ENCODE data around the gene SKIL. TPM values are rescaled to one million over a fixed set of nuclear protein-coding genes. Genes with fewer than 3 reads are reported as not detected.

The SKIL gene
- total and polyA plus RNA-seq, 7 donors: 7.3 to 46.6 (median 30.1) TPM

- no peak for TF ChIP-seq CTCF (IDR thresholded peaks at IDR 0.05)
- H3K27me3 ChIP-seq (ENCODE audit: insufficient read depth in 3 of 3, low read length in 2 of 3): no peaks in the 10 kb centered on the region
- DNase-seq: peak in 1 of 2 donors; percentile 42
- no peak for ATAC-seq
- H3K4me3 ChIP-seq: peak overlapping the region; percentile 82
- H3K36me3 ChIP-seq (ENCODE audit: insufficient read depth in 1 of 2, low read depth in 1 of 2): peaks cover 0 to 12% of the 10 kb centered on the region in 2 donors
- 9 to 19% (median 11%) methylated on average over 22 of the region's 22 CpGs for WGBS, 3 donors
- H3K27ac ChIP-seq: peak overlapping the region; percentile 93
- H3K4me1 ChIP-seq: peaks cover 18% of the 10 kb centered on the region
- intact Hi-C loops (cut with DNase I): loop anchor here (5.0 to 10.0 kb wide), 4 partner anchors 39 to 591 kb away; partner anchors contain the start of genes PRKCI (in 2 of the 2), ACTRT3 (in 1 of the 2) and TERC (in 1 of the 2)
- no peaks in the 10 kb centered on the region for H3K9me3 ChIP-seq
Observed at GRCh38 chr3:170355738-170356595, 1.5 kb upstream of the SKIL start.

DNA sequence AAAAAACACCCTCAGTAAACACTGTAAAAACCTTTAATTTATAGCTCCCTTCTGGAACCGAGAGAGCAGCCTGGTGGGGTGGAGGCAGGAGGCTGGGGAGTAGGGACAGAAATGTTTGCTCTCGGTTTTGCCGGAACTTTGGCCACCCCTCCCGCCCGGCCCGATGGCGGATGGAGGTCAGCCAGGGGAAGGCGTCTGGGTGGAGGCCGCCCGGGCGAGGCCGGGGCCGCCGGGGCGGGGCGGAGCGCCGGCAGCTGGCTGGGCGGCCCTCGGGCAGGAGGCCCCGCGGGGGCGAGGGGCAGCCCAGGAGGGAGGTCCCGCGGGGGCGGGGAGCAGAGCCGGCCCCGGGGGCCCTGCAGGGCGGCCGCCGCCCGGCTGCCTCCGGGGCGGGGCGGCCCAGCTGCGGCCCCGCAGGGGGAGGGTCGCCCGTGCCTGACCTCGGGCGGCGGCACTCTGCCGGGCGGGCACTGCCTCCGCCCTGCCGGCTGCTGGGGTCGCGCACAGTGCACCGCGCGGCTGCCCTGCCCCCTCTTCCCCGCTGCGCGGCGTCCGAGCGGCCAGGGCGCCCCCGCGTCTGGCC lies 829 bp upstream of the SKIL start:
- peak overlapping the region; percentile 82 for H3K4me3 ChIP-seq
- H3K4me1 ChIP-seq: peaks cover 25% of the 10 kb centered on the region
- WGBS, 3 donors: 0 to 1% (median 1%) methylated on average over 18 to 59 of the region's 60 CpGs
- peak overlapping the region; percentile 93 for H3K27ac ChIP-seq
- peak in 3 of 4 donors; percentile 51 to 76 (median 62) for ATAC-seq
- no peaks in the 10 kb centered on the region for H3K9me3 ChIP-seq
- H3K36me3 ChIP-seq (ENCODE audit: insufficient read depth in 1 of 2, low read depth in 1 of 2): peaks cover 0 to 12% of the 10 kb centered on the region in 2 donors
- TF ChIP-seq CTCF (IDR thresholded peaks at IDR 0.05): no peak
- DNase-seq: peak; percentile 89 to 92
- H3K27me3 ChIP-seq (ENCODE audit: insufficient read depth in 3 of 3, low read length in 2 of 3): no peaks in the 10 kb centered on the region
- intact Hi-C loops (cut with DNase I): loop anchor here (5.0 to 10.0 kb wide), 4 partner anchors 39 to 592 kb away; partner anchors contain the start of genes PRKCI (in 2 of the 2), ACTRT3 (in 1 of the 2) and TERC (in 1 of the 2)

- intact Hi-C loops (cut with DNase I): loop anchor here (5.0 to 10.0 kb wide), 4 partner anchors 41 to 594 kb away; partner anchors contain the start of genes PRKCI (in 2 of the 2), ACTRT3 (in 1 of the 2) and TERC (in 1 of the 2)
- TF ChIP-seq CTCF (IDR thresholded peaks at IDR 0.05): peak; percentile 23
- Histone ChIP-seq H3K27ac (peak overlapping the region; percentile 93), H3K27me3 (ENCODE audit: insufficient read depth in 3 of 3, low read length in 2 of 3) (no peaks in the 10 kb centered on the region), H3K36me3 (ENCODE audit: insufficient read depth in 1 of 2, low read depth in 1 of 2) (peaks cover 0 to 12% of the 10 kb centered on the region in 2 donors), H3K9me3 (no peaks in the 10 kb centered on the region), H3K4me1 (peaks cover 28% of the 10 kb centered on the region), H3K4me3 (peak overlapping the region; percentile 82)
- 3 to 9% (median 9%) methylated on average over 12 to 44 of the region's 44 CpGs for whole genome bisulfite sequencing, 3 donors
- ATAC-seq (peak; percentile 62 to 77 (median 70)), DNase-seq (peak; percentile 90 to 94)
Observed at GRCh38 chr3:170358042-170359010, 811 bp downstream of the SKIL start.

DNA sequence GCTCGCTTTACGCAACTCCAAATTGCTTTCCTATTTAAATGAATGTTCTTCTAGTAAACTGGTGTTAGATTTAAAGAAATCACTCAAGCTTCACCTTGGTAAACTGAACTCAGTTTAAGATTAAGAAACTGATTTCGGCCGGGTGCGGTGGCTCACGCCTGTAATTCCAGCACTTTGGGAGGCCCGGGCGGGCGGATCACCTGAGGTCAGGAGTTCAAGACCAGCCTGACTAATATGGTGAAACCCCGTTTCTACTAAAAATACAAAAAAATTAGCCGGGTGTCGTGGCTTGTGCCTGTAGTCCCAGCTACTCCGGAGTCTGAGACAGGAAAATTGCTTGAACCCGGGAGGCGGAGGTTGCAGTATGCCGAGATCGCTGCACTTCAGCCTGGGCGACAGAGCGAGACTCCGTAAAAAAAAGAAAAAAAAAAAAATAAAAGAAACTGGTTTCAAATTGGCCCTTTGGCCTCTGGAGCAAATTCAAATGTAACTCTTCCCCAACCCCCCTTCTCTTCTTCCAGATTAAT lies 1.7 kb downstream of the SKIL start:
- WGBS, 3 donors: 78 to 82% (median 78%) methylated on average over 20 of the region's 20 CpGs
- ATAC-seq: no peak
- H3K4me1 ChIP-seq: peaks cover 28% of the 10 kb centered on the region
- peaks cover 2 to 15% of the 10 kb centered on the region in 2 donors for H3K36me3 ChIP-seq (ENCODE audit: insufficient read depth in 1 of 2, low read depth in 1 of 2)
- H3K27me3 ChIP-seq (ENCODE audit: insufficient read depth in 3 of 3, low read length in 2 of 3): no peaks in the 10 kb centered on the region
- intact Hi-C loops (cut with DNase I): loop anchor here (5.0 to 10.0 kb wide), 4 partner anchors 42 to 594 kb away; partner anchors contain the start of genes PRKCI (in 2 of the 2), ACTRT3 (in 1 of the 2) and TERC (in 1 of the 2)
- peak overlapping the region; percentile 93 for H3K27ac ChIP-seq
- DNase-seq: no peak
- H3K9me3 ChIP-seq: no peaks in the 10 kb centered on the region
- TF ChIP-seq CTCF (IDR thresholded peaks at IDR 0.05): no peak
- peak overlapping the region; percentile 82 for H3K4me3 ChIP-seq

Measured in psoas muscle (tissue), 8 donors.